Stimulated activated CD8-positive, alpha-beta memory T cell treated with anti-CD3 and anti-CD28 coated beads, Interleukin-2, amount 100 ng/mL, for 1 hour (primary cell): ENCODE measurements around the gene SGK2.
A peak's percentile ranks its signal among the peaks of the same experiment; 100 is the strongest.

Experiments
- DNase-seq, 2 donors: peaks; one replicate each; pipeline ENCODE4 v3.0.0-alpha.2; 2020; ENCODE audit warnings: low read depth in 2 of 2

SGK2 gene

GRCh38 chr20:43558412-43559146 is at the start of gene SGK2:
SGK2 (plus strand) TSS chr20:43559027; CDS start chr20:43566496, 7,469 bp downstream.
- DNase-seq = no peak

GRCh38 chr20:43511879-43512278 is 46.9 kb upstream of the SGK2 start:
- DNase-seq = no peak

GRCh38 chr20:43513372-43513930 is 45.4 kb upstream of the SGK2 start:
- DNase-seq = no peak

- DNase-seq = peak; percentile 73 to 82
These were observed 44.7 kb upstream of the SGK2 start for GRCh38 chr20:43513931-43514647.

GRCh38 chr20:43514648-43514999 is 44.2 kb upstream of the SGK2 start:
- DNase-seq = peak in 1 of 2 donors; percentile 9

- DNase-seq = no peak
These were observed 43.2 kb upstream of the SGK2 start for GRCh38 chr20:43515628-43516027.

GRCh38 chr20:43516251-43516824 is 42.5 kb upstream of the SGK2 start:
- no peak for DNase-seq

- no peak for DNase-seq
These were observed 38.7 kb upstream of the SGK2 start for GRCh38 chr20:43520074-43520630.

- no peak for DNase-seq
These were observed 33.8 kb upstream of the SGK2 start for GRCh38 chr20:43525021-43525420.

- DNase-seq = no peak
These were observed 30.5 kb upstream of the SGK2 start for GRCh38 chr20:43528258-43528875.

GRCh38 chr20:43529051-43529450 is 29.8 kb upstream of the SGK2 start:
- DNase-seq = no peak

- DNase-seq = no peak
These were observed 29.2 kb upstream of the SGK2 start for GRCh38 chr20:43529457-43530153.

- DNase-seq = no peak
These were observed 28.3 kb upstream of the SGK2 start for GRCh38 chr20:43530321-43531090.

- DNase-seq = no peak
These were observed 27.8 kb upstream of the SGK2 start for GRCh38 chr20:43531091-43531443.

GRCh38 chr20:43532416-43533055 is 26.3 kb upstream of the SGK2 start:
- no peak for DNase-seq

GRCh38 chr20:43533060-43533459 is 25.8 kb upstream of the SGK2 start:
- no peak for DNase-seq

GRCh38 chr20:43534016-43534415 is 24.8 kb upstream of the SGK2 start:
- DNase-seq = no peak

GRCh38 chr20:43534791-43535350 is 24.0 kb upstream of the SGK2 start:
- DNase-seq = no peak

- no peak for DNase-seq
These were observed 23.3 kb upstream of the SGK2 start for GRCh38 chr20:43535370-43536004.
